Large intestine (tissue), 3 donors: ENCODE data around the gene UTS2B. TPM values are rescaled to one million over a fixed set of nuclear protein-coding genes. Genes with fewer than 3 reads are reported as not detected.
"Not testable (repeated sequence)": the region's sequence is repeated elsewhere in the genome, so short reads cannot be mapped to it uniquely, and the experiment has no call there.

ENCODE experiments used
- DNase-seq, 2 donors: peaks; one replicate each; pipeline versions ENCODE4 v3.0.0 to v3.0.0-alpha.2; 2013
- H3K27ac ChIP-seq: one replicate; pipeline ENCODE4 v1.5.1; 2013; ENCODE audit warnings: low read length
- H3K27me3 ChIP-seq: 2 replicates; pipeline ENCODE4 v1.6.1; 2013; ENCODE audit warnings: low read length; ENCODE audit not compliant: control insufficient read depth, insufficient read depth
- H3K36me3 ChIP-seq: 2 replicates; pipeline ENCODE4 v1.6.1; 2013; ENCODE audit warnings: low read length; ENCODE audit not compliant: control insufficient read depth, insufficient read depth
- H3K4me1 ChIP-seq: one replicate; pipeline ENCODE4 v1.6.1; 2013; ENCODE audit warnings: low read length; ENCODE audit not compliant: control insufficient read depth, insufficient read depth
- H3K4me3 ChIP-seq: one replicate; pipeline ENCODE4 v1.5.1; 2013; ENCODE audit warnings: low read length
- H3K9me3 ChIP-seq: one replicate; pipeline ENCODE4 v1.6.1; 2013; ENCODE audit warnings: mild to moderate bottlenecking, low read depth, low read length, moderate library complexity; ENCODE audit not compliant: control insufficient read depth
- WGBS: methylation state at CpG from one replicate; pipeline ENCODE4 v1.1.5; 2013; ENCODE audit warnings: low lambda C conversion rate; ENCODE audit not compliant: insufficient coverage; 5-methylcytosine and 5-hydroxymethylcytosine counted together
- polyA plus RNA-seq: library from polyadenylated mRNA; unstranded; fragments of 120-200 nt; gene quantifications from one replicate; pipeline ENCODE4 v1.2.1, GENCODE V29; 2013

Gene UTS2B
- polyA plus RNA-seq, 1 donor = 0.24 TPM

DNA sequence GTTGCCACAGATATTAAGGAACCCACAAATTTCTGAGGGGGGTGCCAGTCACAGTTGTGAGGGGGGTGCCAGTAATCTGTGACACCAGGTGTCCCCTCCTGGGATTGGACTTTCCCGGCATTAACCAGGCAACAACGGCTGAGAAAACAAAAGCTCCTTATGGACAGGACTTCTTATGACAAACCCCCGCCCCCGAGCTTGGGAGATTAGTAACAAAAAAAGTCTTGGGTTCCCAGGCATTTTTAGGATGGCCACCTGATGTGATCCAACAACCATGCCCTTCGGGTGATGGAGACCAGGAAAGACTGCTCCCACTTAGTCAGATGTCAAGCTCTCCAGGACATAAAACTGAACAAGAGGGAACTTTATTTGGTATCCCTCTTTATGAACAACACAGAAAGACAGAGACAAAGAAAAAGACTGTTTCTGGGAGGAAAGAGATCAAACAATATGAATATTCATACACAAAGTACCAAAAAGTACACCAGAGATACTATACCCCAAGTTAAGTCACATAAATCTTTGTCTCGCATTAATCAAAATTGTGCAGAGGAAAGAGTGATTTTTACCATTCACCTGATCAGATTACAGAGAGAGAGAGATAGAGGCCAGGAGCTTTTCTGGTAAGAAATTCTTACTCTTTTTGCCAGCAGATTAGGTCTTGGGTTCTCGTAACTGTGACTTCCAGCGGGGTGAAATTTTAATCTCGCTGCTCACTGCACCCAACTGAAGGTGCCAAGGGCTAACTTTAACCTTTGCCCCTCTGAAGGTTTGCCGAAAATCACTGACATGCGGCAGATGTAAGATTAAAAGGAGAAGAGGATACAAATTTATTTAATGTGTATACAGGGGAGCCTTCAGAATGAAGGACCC is 69.7 kb downstream of the UTS2B start:
- no peak overlapping the region for H3K27ac ChIP-seq
- H3K27me3 ChIP-seq = no peaks in the 10 kb centered on the region
- WGBS = 100% methylated on average over 1 of the region's 11 CpGs
- no peak overlapping the region for H3K4me3 ChIP-seq
- no peak for DNase-seq
- no peaks in the 10 kb centered on the region for H3K36me3 ChIP-seq
- no peaks in the 10 kb centered on the region for H3K9me3 ChIP-seq
- H3K4me1 ChIP-seq = no peaks in the 10 kb centered on the region

DNA sequence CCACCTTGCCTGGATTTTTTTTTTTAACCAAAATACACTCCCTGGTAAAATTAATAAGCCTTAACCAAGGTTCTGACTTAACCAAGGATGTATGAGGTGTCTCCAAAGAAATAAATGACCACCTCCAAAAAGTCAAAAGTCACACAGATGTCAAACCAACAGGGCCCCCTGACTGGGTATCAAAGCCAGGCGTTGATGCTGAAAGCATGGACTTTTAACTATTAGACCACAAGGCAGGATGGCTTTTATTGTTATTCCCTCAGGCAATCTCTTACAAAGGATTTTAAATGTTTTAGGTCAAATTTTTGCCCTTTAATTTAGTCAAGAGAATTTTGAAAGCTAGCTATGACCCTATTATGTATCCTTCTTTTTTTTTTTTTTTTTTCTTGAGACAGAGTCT is 70.8 kb downstream of the UTS2B start:
- DNase-seq = no peak
- Histone ChIP-seq H3K4me3 (no peak overlapping the region), H3K27ac (no peak overlapping the region), H3K36me3 (no peaks in the 10 kb centered on the region), H3K9me3 (no peaks in the 10 kb centered on the region), H3K27me3 (no peaks in the 10 kb centered on the region), H3K4me1 (no peaks in the 10 kb centered on the region)
- 100% methylated on average over 1 of the region's 1 CpG for WGBS

DNA sequence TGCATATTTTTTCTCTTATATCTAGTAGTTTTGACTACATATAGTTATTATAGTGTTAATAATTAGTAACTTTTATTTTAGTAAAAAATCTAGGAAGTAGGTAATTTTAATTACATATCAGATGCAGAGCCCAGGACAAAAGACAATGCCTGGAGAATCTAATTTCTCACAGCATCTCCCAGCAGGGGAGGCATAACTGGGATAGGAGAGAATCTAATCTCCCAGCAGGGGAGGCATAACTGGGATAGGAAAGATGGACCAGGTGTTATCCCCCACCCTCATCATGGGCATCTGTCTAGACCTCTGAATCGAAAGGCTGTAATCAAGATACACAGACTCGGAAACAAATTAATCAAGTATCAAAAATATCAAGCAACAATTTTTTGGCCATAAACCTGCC is 73.0 kb downstream of the UTS2B start:
- Histone ChIP-seq H3K27ac (no peak overlapping the region), H3K27me3 (no peaks in the 10 kb centered on the region), H3K9me3 (no peaks in the 10 kb centered on the region), H3K36me3 (no peaks in the 10 kb centered on the region), H3K4me3 (no peak overlapping the region), H3K4me1 (no peaks in the 10 kb centered on the region)
- no peak for DNase-seq
- WGBS = no CpG with 5 or more reads among the region's 2 CpGs

DNA sequence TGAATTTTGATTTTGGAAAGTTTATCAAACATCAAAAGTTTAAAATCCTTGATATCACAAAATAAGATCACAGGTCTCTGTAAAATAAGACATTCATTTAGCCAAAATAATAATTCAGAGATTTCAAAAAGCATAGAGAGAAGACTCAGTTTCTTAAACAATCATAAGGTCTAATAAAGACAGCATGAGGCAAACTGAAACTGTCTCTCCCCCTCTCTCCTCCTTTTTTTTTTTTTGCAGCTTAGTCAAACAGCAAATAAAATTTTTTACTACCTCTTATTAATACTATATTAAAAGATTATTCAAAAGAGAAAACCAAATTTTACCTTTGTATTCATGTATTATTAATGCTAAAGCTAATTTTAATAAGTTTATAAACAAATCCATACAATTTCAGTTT is 73.9 kb downstream of the UTS2B start:
- Histone ChIP-seq H3K4me1 (no peaks in the 10 kb centered on the region), H3K36me3 (no peaks in the 10 kb centered on the region), H3K9me3 (no peaks in the 10 kb centered on the region), H3K27ac (no peak overlapping the region), H3K4me3 (no peak overlapping the region), H3K27me3 (no peaks in the 10 kb centered on the region)
- no peak for DNase-seq

DNA sequence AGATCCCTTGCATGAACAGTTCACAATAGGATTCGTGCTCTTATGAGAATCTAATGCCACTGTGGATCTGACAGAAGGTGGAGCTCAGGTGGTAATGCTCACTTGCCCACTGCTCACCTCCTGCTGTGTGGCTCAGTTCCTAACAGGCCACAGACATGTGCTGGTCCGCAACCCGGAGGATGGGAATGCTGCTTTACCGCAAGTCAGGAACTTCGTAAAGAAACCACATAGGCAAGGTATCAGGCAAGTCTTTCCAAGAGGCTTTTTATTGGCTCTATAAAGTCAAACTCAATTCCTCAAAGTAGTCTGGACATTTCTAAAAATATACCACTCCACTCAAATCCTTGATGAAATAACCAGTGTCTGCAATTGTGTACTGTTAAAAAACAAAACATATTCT is 75.2 kb downstream of the UTS2B start:
- H3K27me3 ChIP-seq = no peaks in the 10 kb centered on the region
- no peak for DNase-seq
- H3K36me3 ChIP-seq = no peaks in the 10 kb centered on the region
- no peaks in the 10 kb centered on the region for H3K4me1 ChIP-seq
- H3K27ac ChIP-seq = no peak overlapping the region
- no CpG with 5 or more reads among the region's 5 CpGs for WGBS
- no peak overlapping the region for H3K4me3 ChIP-seq
- H3K9me3 ChIP-seq = no peaks in the 10 kb centered on the region

DNA sequence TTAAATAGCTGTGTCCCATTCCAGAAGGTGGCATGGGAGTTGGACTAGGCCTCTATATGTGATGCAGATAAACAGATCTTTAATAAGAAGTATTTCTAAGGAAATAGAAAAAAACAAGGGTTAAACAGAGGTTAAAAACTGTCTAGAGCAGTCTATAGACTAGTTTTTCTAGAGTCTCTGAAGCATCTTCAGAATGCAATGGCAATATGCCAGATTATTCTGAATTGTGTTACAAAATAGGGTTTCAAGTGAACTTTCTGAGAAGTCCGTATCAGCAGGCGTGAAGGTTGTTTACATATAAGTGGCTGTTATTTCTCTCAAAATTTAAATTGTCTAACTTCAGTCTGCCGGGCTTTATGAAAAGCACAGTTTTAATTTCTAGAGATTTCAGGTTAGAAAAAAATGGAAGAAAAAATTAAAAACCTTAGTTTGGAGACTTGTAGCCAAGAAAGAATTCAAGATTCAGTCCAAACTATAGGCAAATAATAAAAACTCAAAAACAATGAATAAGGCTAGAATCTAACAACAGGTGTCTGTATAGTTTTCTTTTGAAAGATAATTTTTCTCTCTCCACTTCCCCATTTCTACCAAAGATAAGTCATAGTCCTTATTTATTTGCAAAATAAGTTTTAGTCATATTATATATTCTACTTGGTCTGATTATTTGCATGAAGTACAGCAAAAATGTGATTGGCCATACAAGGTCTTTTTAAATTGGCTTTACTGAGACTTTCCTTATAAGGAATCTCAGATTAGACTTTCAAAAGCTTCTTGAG is 76.0 kb downstream of the UTS2B start:
- WGBS = no CpG with 5 or more reads among the region's 3 CpGs
- H3K27me3 ChIP-seq = no peaks in the 10 kb centered on the region

DNA sequence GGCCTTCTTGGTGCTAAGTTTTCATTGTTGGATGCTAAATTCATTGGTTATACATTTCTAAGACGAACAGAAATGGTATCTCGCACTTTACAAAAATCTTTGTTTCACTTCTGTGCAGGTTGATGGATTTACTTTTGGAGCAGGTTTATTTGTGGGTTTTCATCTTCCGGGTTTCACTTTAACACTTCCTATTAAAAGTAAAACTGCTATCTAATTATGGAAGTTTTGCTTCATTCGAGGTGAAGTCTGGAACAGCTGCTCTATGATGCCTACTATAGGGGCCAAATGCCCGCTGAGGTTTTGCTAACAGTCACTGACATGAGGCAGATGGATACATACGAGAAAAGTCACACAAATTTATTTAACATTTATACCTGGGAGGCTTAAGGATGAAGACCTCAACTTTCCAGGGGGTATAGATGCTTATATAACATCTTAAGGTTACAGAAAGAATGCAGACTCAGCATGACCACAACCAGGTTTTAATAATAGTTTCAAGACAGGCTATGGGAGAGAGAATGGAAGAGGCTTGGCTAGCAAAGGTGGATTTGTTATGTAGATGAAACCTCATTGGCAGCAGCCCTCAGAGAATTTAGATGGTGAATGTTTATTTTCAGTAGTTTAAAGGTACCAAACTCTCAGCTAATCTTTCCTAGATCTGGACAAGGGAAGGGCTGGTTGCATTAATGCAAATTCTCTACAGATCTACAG is 77.1 kb downstream of the UTS2B start:
- H3K9me3 ChIP-seq = no peaks in the 10 kb centered on the region
- H3K27ac ChIP-seq = no peak overlapping the region
- WGBS = 77% methylated on average over 3 of the region's 6 CpGs
- no peaks in the 10 kb centered on the region for H3K36me3 ChIP-seq
- DNase-seq = no peak
- no peak overlapping the region for H3K4me3 ChIP-seq
- H3K27me3 ChIP-seq = no peaks in the 10 kb centered on the region
- no peaks in the 10 kb centered on the region for H3K4me1 ChIP-seq

More for the DNA sequence above, 76.0 kb downstream of the UTS2B start:
- H3K36me3 ChIP-seq = no peaks in the 10 kb centered on the region
- H3K4me3 ChIP-seq = no peak overlapping the region
- H3K9me3 ChIP-seq = no peaks in the 10 kb centered on the region
- no peaks in the 10 kb centered on the region for H3K4me1 ChIP-seq
- H3K27ac ChIP-seq = no peak overlapping the region
- DNase-seq = no peak

DNA sequence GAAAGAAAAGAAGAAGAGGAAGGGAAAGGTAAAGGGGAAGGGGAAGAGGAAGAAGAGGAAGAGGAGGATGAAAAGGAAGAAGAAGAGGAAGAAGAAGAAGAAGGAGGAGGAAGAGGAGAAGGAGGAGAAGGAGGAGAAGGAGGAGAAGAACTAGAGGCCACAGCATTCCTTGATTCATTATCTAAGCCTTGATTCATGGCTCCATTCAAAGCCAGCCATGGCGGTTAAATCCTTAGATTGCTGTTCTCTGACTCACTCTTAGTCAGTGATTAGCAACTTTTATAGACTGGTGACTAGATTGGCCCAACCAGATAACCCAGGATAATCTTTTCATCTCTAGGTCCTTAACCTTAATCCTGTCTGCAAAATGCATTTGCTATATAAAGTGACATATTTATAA is 83.7 kb downstream of the UTS2B start:
- no CpG with 5 or more reads among the region's 1 CpG for WGBS
- DNase-seq = no peak

DNA sequence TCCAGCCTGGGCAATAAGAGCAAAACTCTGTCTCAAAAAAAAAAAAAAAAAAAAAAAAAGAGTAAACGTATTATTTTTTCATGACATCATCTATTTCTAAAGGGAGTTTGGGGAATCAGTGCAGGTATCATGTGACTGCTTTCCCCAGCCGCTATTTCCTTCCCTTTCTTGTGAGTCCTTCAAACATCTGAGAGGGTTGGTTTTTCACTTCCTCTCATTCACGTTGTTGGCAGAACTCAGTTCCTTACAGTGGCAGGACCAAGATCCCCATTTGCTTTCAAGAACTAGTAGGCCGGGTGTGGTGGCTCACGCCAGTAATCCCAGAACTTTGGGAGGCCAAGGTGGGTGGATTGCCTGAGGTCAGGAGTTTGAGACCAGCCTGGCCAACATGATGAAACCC is 84.3 kb downstream of the UTS2B start:
- not testable (repeated sequence) for H3K4me1 ChIP-seq, H3K27ac ChIP-seq, H3K9me3 ChIP-seq, H3K36me3 ChIP-seq, H3K4me3 ChIP-seq, H3K27me3 ChIP-seq
- WGBS = no CpG with 5 or more reads among the region's 5 CpGs
- DNase-seq = peak; percentile 4 to 7

More for the DNA sequence above, 83.7 kb downstream of the UTS2B start:
- Histone ChIP-seq H3K4me1 (no peaks in the 10 kb centered on the region), H3K4me3 (no peak overlapping the region), H3K36me3 (no peaks in the 10 kb centered on the region), H3K9me3 (no peaks in the 10 kb centered on the region), H3K27ac (no peak overlapping the region), H3K27me3 (no peaks in the 10 kb centered on the region)

DNA sequence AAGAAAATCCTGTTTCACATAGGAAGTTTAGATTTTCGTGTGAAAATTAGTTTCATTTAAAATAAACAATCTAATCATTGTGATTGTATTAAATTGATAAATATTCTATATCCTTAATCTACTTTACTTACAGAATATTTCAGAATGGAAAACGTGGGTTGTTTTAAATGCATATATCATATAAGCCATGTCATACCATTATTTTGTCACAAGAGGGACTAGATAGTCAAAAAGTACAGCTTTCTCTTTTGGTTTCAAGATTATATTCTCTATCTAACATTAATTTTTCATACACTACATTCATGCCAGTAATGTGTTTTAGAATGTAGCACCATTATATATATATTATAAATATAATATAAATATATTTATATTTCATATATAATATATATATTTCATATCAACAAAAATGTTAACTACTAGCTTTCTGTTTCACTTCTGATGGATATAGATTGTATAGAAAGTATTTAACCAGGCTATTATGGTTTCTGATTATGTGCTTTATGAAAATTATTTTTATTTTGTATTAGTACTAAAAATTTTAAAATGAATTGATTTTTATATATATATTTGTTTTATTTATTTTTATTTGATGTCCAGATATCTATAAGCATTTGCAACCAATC is 86.0 kb downstream of the UTS2B start:
- Histone ChIP-seq H3K9me3 (no peaks in the 10 kb centered on the region), H3K36me3 (no peaks in the 10 kb centered on the region), H3K27me3 (no peaks in the 10 kb centered on the region), H3K27ac (no peak overlapping the region), H3K4me1 (no peaks in the 10 kb centered on the region), H3K4me3 (no peak overlapping the region)
- WGBS = 57% methylated on average over 1 of the region's 2 CpGs
- no peak for DNase-seq
